Neuronal stem cell (in vitro differentiated cells): ENCODE measurements around the gene NDUFS2.

Experiments used
- DNase-seq: peaks from one replicate; pipeline ENCODE4 v3.0.0-alpha.2; 2013; ENCODE audit warnings: low spot score
- H2AFZ ChIP-seq: one replicate; pipeline ENCODE4 v1.6.1; 2013; ENCODE audit warnings: mild to moderate bottlenecking, low read length, inconsistent platforms
- H2AK5ac ChIP-seq: 2 replicates; pipeline ENCODE4 v1.6.1; 2013; ENCODE audit warnings: low read depth, mild to moderate bottlenecking, inconsistent platforms, low read length, moderate library complexity, mixed read lengths
- H2BK120ac ChIP-seq: 2 replicates; pipeline ENCODE4 v1.6.1; 2013; ENCODE audit warnings: low read depth, mild to moderate bottlenecking, inconsistent platforms, low read length, moderate library complexity, mixed read lengths
- H2BK12ac ChIP-seq: one replicate; pipeline ENCODE4 v1.6.1; 2013; ENCODE audit warnings: low read length, inconsistent platforms
- H2BK15ac ChIP-seq: 2 replicates; pipeline ENCODE4 v1.6.1; 2013; ENCODE audit warnings: mild to moderate bottlenecking, low read length, inconsistent platforms, mixed read lengths
- H2BK5ac ChIP-seq: one replicate; pipeline ENCODE4 v1.6.1; 2013; ENCODE audit warnings: inconsistent platforms, mild to moderate bottlenecking, low read length, moderate library complexity
- H3K14ac ChIP-seq: one replicate; pipeline ENCODE4 v1.6.1; 2013; ENCODE audit warnings: low read length, inconsistent platforms
- H3K18ac ChIP-seq: 2 replicates; pipeline ENCODE4 v1.6.1; 2013; ENCODE audit warnings: low read length, inconsistent platforms
- H3K23ac ChIP-seq: 2 replicates; pipeline ENCODE4 v1.6.1; 2013; ENCODE audit warnings: low read depth, mild to moderate bottlenecking, mixed read lengths, low read length, inconsistent platforms; ENCODE audit not compliant: poor library complexity
- H3K27ac ChIP-seq: replicated peaks from 3 replicates; pipeline ENCODE4 v1.5.1; 2013; ENCODE audit warnings: low read length, inconsistent platforms
- H3K27me3 ChIP-seq, 3 experiments: 2 replicates each; pipeline ENCODE4 v1.6.1; 2013; ENCODE audit warnings: low read length in 3 of 3, mild to moderate bottlenecking in 2 of 3, inconsistent platforms in 1 of 3, low read depth in 1 of 3, mixed read lengths in 1 of 3, moderate library complexity in 1 of 3; ENCODE audit not compliant: control insufficient read depth in 3 of 3, insufficient read depth in 3 of 3
- H3K36me3 ChIP-seq, 2 donors: replicated peaks in 1 of 2; 2 replicates each; pipeline ENCODE4 v1.6.1; 2013; ENCODE audit warnings: low read length in 2 of 2; ENCODE audit not compliant: control insufficient read depth in 2 of 2, insufficient read depth in 2 of 2
- H3K4ac ChIP-seq: 2 replicates; pipeline ENCODE4 v1.6.1; 2013; ENCODE audit warnings: inconsistent platforms, mild to moderate bottlenecking, low read length, moderate library complexity
- H3K4me1 ChIP-seq, 2 donors: 1 replicate in 1 of 2; 2 replicates in 1 of 2; pipeline ENCODE4 v1.6.1; 2013; ENCODE audit warnings: low read length in 2 of 2, low read depth in 1 of 2; ENCODE audit not compliant: control insufficient read depth in 2 of 2, insufficient read depth in 1 of 2
- H3K4me2 ChIP-seq: one replicate; pipeline ENCODE4 v1.6.1; 2013; ENCODE audit warnings: mild to moderate bottlenecking, low read length, inconsistent platforms; ENCODE audit not compliant: insufficient read depth, poor library complexity, severe bottlenecking
- H3K4me3 ChIP-seq, 2 donors: 2 replicates each; pipeline ENCODE4 v1.5.1; 2013; ENCODE audit warnings: low read length in 2 of 2, mild to moderate bottlenecking in 2 of 2, inconsistent platforms in 1 of 2, moderate library complexity in 1 of 2
- H3K79me1 ChIP-seq: one replicate; pipeline ENCODE4 v1.6.1; 2013; ENCODE audit warnings: low read depth, mild to moderate bottlenecking, inconsistent platforms, low read length, moderate library complexity
- H3K9ac ChIP-seq: one replicate; pipeline ENCODE4 v1.6.1; 2013; ENCODE audit warnings: mild to moderate bottlenecking, low read depth, low read length, inconsistent platforms; ENCODE audit not compliant: poor library complexity
- H3K9me3 ChIP-seq, 2 donors: replicated peaks in 1 of 2; 2 replicates each; pipeline versions ENCODE3 to v1.6.1; 2013; ENCODE audit warnings: low read length in 2 of 2, mild to moderate bottlenecking in 2 of 2, inconsistent platforms in 1 of 2, low read depth in 1 of 2, mixed read lengths in 1 of 2, moderate library complexity in 1 of 2; ENCODE audit not compliant: control insufficient read depth in 2 of 2, insufficient read depth in 1 of 2
- H4K8ac ChIP-seq: one replicate; pipeline ENCODE4 v1.6.1; 2013; ENCODE audit warnings: low read depth, mild to moderate bottlenecking, inconsistent platforms, low read length, moderate library complexity
- H4K91ac ChIP-seq: one replicate; pipeline ENCODE4 v1.6.1; 2013; ENCODE audit warnings: low read length, low read depth, mild to moderate bottlenecking, inconsistent platforms; ENCODE audit not compliant: poor library complexity
- WGBS, 2 donors: extraction: QIAGEN DNeasy Blood & Tissue Kit; methylation state at CpG; one replicate each; pipeline ENCODE4 v1.1.7; 2013; ENCODE audit warnings: missing lambda C conversion rate in 2 of 2, mixed read lengths in 1 of 2; ENCODE audit not compliant: insufficient read length in 2 of 2, insufficient replicate concordance in 1 of 2; ENCODE audit errors: extremely low coverage in 2 of 2; 5-methylcytosine and 5-hydroxymethylcytosine counted together

The NDUFS2 gene

DNA sequence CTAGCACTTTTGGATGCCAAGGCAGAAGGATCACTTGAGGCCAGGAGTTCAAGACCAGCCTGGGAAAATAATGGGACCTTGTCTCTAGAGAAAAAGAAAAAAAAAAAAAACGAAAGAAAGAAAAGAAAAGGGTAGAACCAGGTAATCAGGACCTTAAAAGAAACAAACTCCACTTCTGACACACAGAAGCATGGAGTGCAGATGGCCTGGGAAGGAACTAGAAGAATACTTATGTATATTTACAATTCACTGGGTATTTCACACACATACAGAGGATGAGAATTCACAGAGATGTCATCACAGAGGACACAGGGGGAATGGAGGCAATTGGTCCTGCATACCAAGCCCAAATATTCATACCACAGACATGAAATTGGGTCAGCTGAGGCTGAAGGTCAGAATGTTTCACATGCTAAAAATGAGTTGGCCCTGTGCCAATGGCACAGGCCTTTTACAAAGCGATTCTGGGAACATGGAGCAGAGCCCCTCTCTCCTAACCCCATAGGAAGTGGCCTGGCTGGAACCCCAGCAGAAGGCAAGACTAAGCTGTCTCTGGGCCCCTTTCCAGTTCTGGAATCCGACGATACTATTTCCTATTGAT lies 29.3 kb upstream of the NDUFS2 start:
- H2AFZ ChIP-seq = no peak overlapping the region
- H3K4me2 ChIP-seq = no peak overlapping the region
- H3K36me3 ChIP-seq = peaks cover 50 to 69% of the 10 kb centered on the region in 2 donors
- H3K27ac ChIP-seq = no peak overlapping the region
- no peak overlapping the region for H3K9ac ChIP-seq
- no peak overlapping the region for H2BK120ac ChIP-seq
- H2BK15ac ChIP-seq = no peak overlapping the region
- H2AK5ac ChIP-seq = no peak overlapping the region
- H3K18ac ChIP-seq = no peak overlapping the region
- H3K79me1 ChIP-seq = peaks cover 6% of the 10 kb centered on the region
- peaks cover 6 to 9% of the 10 kb centered on the region in 2 donors for H3K4me1 ChIP-seq
- no peaks in the 10 kb centered on the region for H3K9me3 ChIP-seq
- DNase-seq = no peak
- no peak overlapping the region for H3K4ac ChIP-seq
- H2BK5ac ChIP-seq = no peak overlapping the region
- no peak overlapping the region for H2BK12ac ChIP-seq
- no CpG with 5 or more reads among the region's 4 CpGs for WGBS, 2 donors
- no peak overlapping the region for H3K14ac ChIP-seq
- no peaks in the 10 kb centered on the region for H3K27me3 ChIP-seq
- no peak overlapping the region for H4K91ac ChIP-seq
- H3K4me3 ChIP-seq = no peak overlapping the region
- H4K8ac ChIP-seq = no peak overlapping the region
- H3K23ac ChIP-seq = no peak overlapping the region

DNA sequence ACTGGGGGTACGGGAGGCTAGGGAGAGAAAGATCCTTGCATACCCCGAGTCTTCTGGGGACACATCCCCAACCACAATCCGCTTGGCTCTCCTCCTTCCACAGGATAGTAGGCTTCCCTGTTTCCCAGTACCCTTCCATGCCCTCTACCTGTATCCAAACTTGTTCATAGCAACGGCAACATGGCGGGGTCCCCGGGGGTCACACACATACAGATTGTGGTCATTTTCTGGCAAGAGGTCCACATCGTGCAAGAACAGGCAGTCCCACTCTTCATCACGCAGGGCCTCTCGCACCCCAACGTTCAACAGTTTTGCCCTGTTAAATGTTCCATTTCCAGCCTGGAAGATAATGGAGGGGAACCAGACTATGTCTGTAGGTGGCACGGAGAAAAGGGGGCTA lies 28.5 kb upstream of the NDUFS2 start:
- H3K18ac ChIP-seq = no peak overlapping the region
- no peak overlapping the region for H2AK5ac ChIP-seq
- no CpG with 5 or more reads among the region's 11 CpGs for WGBS, 2 donors
- H2BK5ac ChIP-seq = no peak overlapping the region
- no peak overlapping the region for H3K23ac ChIP-seq
- H2AFZ ChIP-seq = no peak overlapping the region
- no peak overlapping the region for H3K9ac ChIP-seq
- peaks cover 6 to 10% of the 10 kb centered on the region in 2 donors for H3K4me1 ChIP-seq
- H3K4me3 ChIP-seq = no peak overlapping the region
- H3K27me3 ChIP-seq = no peaks in the 10 kb centered on the region
- H3K36me3 ChIP-seq = peaks cover 48 to 69% of the 10 kb centered on the region in 2 donors
- H4K8ac ChIP-seq = no peak overlapping the region
- H3K14ac ChIP-seq = no peak overlapping the region
- H2BK12ac ChIP-seq = no peak overlapping the region
- H3K9me3 ChIP-seq = no peaks in the 10 kb centered on the region
- no peak overlapping the region for H3K4me2 ChIP-seq
- DNase-seq = no peak
- H3K27ac ChIP-seq = no peak overlapping the region
- peaks cover 6% of the 10 kb centered on the region for H3K79me1 ChIP-seq
- no peak overlapping the region for H2BK15ac ChIP-seq
- H4K91ac ChIP-seq = no peak overlapping the region
- no peak overlapping the region for H3K4ac ChIP-seq
- no peak overlapping the region for H2BK120ac ChIP-seq

DNA sequence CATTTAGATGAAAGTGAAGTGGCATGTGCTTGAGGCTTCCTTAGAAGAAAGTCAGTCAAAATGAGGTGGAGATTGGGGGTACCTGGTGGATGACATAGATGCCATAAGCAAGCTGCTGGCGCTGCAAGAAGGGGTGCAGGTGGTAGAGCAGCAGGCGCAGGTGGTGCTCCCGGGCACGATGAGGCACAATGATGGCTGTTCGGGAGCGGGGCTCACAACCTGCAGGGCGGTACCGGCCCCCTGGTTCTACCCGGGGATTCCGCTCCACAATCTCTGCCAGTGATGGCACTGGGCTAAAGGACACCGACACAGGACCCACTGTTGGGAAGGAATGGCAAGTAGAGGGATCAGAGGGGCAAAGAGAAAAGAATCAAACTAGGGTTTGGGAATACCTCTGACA lies 27.3 kb upstream of the NDUFS2 start:
- Histone ChIP-seq H2AK5ac (no peak overlapping the region), H3K4me2 (no peak overlapping the region), H3K9me3 (no peaks in the 10 kb centered on the region), H2BK5ac (no peak overlapping the region), H3K27ac (no peak overlapping the region), H2AFZ (no peak overlapping the region), H3K27me3 (no peaks in the 10 kb centered on the region), H3K79me1 (peaks cover 6% of the 10 kb centered on the region), H3K14ac (no peak overlapping the region), H3K23ac (no peak overlapping the region), H2BK120ac (no peak overlapping the region), H3K36me3 (peaks cover 41 to 58% of the 10 kb centered on the region in 2 donors), H4K91ac (no peak overlapping the region), H4K8ac (no peak overlapping the region), H3K4me3 (no peak overlapping the region), H3K18ac (no peak overlapping the region), H3K4me1 (peaks cover 6 to 10% of the 10 kb centered on the region in 2 donors), H3K4ac (no peak overlapping the region), H2BK15ac (no peak overlapping the region), H2BK12ac (no peak overlapping the region), H3K9ac (no peak overlapping the region)
- no CpG with 5 or more reads among the region's 11 CpGs for WGBS, 2 donors
- DNase-seq = no peak

DNA sequence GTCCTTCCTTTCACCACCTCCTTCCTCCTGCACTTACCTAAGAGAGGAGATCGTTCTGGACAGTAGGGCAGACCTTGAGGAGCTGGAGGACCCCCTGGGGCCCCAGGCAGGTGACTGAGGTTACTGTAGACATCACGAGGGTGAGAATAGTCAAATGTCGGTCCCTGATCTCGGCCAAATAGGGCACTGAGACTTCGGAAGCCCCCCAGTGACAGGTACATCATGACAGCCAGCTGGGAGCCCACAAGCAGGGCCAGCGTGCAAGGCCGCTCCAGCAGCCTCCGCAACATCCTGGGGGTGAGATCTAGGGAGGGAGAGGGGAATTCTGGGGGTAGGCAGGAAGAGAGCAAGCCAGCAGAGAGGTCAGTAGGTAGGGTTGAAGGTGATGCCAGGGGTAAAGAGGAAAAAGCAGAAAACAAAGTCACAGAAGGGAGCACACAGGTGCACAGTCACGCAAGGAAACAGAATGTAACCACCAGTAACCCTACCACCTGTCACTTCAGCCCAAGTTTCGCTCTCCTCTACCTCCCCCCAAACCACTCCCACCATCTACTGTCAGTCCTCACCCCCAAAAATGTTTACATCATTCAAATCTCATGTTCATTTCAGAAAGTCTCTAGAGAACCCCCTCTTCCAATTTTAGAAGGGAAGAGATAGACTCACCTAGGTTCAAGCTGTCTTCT lies 26.3 kb upstream of the NDUFS2 start:
- Histone ChIP-seq H3K4ac (no peak overlapping the region), H3K14ac (no peak overlapping the region), H4K8ac (no peak overlapping the region), H3K4me3 (peak overlapping the region in 1 of 2 donors; percentile 79), H3K27me3 (no peaks in the 10 kb centered on the region), H3K4me2 (no peak overlapping the region), H3K79me1 (peaks cover 6% of the 10 kb centered on the region), H2BK5ac (no peak overlapping the region), H3K18ac (no peak overlapping the region), H2BK12ac (no peak overlapping the region), H3K23ac (no peak overlapping the region), H3K9me3 (no peaks in the 10 kb centered on the region), H3K27ac (no peak overlapping the region), H4K91ac (no peak overlapping the region), H2BK15ac (no peak overlapping the region), H3K36me3 (peaks cover 34 to 50% of the 10 kb centered on the region in 2 donors), H3K9ac (no peak overlapping the region), H3K4me1 (peaks cover 6 to 10% of the 10 kb centered on the region in 2 donors), H2AFZ (no peak overlapping the region), H2AK5ac (no peak overlapping the region), H2BK120ac (no peak overlapping the region)
- DNase-seq = no peak
- WGBS, 2 donors = 100% methylated on average over 1 of the region's 10 CpGs; no CpG with 5 or more reads in 1 of the 2 donors
